Peyer's patch (tissue), 4 donors: Measurements from ENCODE around the gene PPP2R1B. TPM values are rescaled to one million over a fixed set of nuclear protein-coding genes. Genes with fewer than 3 reads are reported as not detected.

Experiments
- DNase-seq, 3 donors: peaks; one replicate each; pipeline ENCODE4 v3.0.0-alpha.2; 2017 to 2019
- H3K27ac ChIP-seq, 4 donors: fragments of 200-600 bp; sonication (generic); one replicate each; pipeline ENCODE4 v1.5.1; 2016 to 2019
- H3K27me3 ChIP-seq, 2 donors: fragments of 200-600 bp; sonication (generic); one replicate each; pipeline ENCODE4 v1.5.1; 2019
- H3K36me3 ChIP-seq, 3 donors: fragments of 200-600 bp; sonication (generic); one replicate each; pipeline ENCODE4 v1.5.1; 2016 to 2019
- H3K4me1 ChIP-seq, 4 donors: fragments of 200-600 bp; sonication (generic); one replicate each; pipeline ENCODE4 v1.5.1; 2016 to 2019
- H3K4me3 ChIP-seq, 4 donors: fragments of 200-600 bp; sonication (generic); 1 replicate in 3 of 4; 2 replicates in 1 of 4; pipeline ENCODE4 v1.5.1; 2016 to 2019; ENCODE audit warnings: mild to moderate bottlenecking in 1 of 4
- H3K9me3 ChIP-seq, 4 donors: fragments of 200-600 bp; sonication (generic); one replicate each; pipeline ENCODE4 v1.5.1; 2016 to 2019; ENCODE audit warnings: mild to moderate bottlenecking in 1 of 4
- POLR2A ChIP-seq, 2 donors: fragments of 450-650 bp; IDR thresholded peaks; one replicate each; pipeline ENCODE4 v1.5.1; 2017; ENCODE audit warnings: antibody characterized with exemption in 2 of 2, mild to moderate bottlenecking in 2 of 2, moderate library complexity in 2 of 2
- total RNA-seq, 4 donors: library from RNA; depleted of rRNA; stranded (reverse); fragments of >200 nt; gene quantifications; one replicate each; pipeline ENCODE4 v1.1.0, GENCODE V29; 2016
- TF ChIP-seq, protein P1 (sequence below), 6 experiments: fragments of 450-650 bp in 4 of 6; fragments of 200-600 bp in 2 of 6; sonication (generic) in 1 of 6; IDR thresholded peaks; one replicate each; pipeline ENCODE4 v1.5.1; 2017 to 2019; ENCODE audit warnings: antibody characterized with exemption in 6 of 6, mild to moderate bottlenecking in 3 of 6, moderate library complexity in 1 of 6

PPP2R1B gene
- total RNA-seq, 4 donors from 2014 or later = 25.6 to 51.8 (median 41.7) TPM

DNA sequence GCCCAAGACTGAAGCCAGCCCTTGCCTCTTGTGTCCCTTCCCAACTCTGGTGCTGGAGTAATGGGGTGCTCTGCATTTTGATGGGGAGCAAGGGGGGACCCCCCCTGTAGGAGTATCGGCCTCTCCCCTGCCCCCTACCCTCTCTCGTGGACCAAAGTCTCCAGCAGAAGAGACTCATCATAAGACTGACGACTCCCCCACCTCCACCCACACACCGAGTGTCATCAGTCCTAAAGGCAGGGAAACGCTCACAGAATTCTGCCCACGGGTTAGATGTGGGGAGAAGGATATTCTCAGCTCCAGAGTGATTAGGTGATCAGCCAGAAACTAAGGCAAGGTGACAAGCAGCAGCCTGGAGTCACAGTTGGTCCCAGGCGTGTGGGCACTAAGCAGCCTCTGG, 38.8 kb downstream of the PPP2R1B start:
- H3K27ac ChIP-seq = no peak overlapping the region
- TF ChIP-seq, protein P1, sequence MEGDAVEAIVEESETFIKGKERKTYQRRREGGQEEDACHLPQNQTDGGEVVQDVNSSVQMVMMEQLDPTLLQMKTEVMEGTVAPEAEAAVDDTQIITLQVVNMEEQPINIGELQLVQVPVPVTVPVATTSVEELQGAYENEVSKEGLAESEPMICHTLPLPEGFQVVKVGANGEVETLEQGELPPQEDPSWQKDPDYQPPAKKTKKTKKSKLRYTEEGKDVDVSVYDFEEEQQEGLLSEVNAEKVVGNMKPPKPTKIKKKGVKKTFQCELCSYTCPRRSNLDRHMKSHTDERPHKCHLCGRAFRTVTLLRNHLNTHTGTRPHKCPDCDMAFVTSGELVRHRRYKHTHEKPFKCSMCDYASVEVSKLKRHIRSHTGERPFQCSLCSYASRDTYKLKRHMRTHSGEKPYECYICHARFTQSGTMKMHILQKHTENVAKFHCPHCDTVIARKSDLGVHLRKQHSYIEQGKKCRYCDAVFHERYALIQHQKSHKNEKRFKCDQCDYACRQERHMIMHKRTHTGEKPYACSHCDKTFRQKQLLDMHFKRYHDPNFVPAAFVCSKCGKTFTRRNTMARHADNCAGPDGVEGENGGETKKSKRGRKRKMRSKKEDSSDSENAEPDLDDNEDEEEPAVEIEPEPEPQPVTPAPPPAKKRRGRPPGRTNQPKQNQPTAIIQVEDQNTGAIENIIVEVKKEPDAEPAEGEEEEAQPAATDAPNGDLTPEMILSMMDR (IDR thresholded peaks at IDR 0.05) = no peak
- TF ChIP-seq POLR2A (IDR thresholded peaks at IDR 0.05) = no peak
- peaks cover 0 to 55% (median 0%) of the 10 kb centered on the region in 3 donors for H3K36me3 ChIP-seq
- peaks cover 0 to 26% (median 0%) of the 10 kb centered on the region in 4 donors for H3K4me1 ChIP-seq
- no peaks in the 10 kb centered on the region for H3K27me3 ChIP-seq
- H3K4me3 ChIP-seq = no peak overlapping the region
- no peak for DNase-seq
- no peaks in the 10 kb centered on the region for H3K9me3 ChIP-seq

GRCh38 chr11:111726301-111726713, 39.9 kb downstream of the PPP2R1B start:
- TF ChIP-seq, protein P1 (IDR thresholded peaks at IDR 0.05) = no peak
- TF ChIP-seq POLR2A (IDR thresholded peaks at IDR 0.05) = no peak
- H3K27ac ChIP-seq = no peak overlapping the region
- no peaks in the 10 kb centered on the region for H3K27me3 ChIP-seq
- no peaks in the 10 kb centered on the region for H3K9me3 ChIP-seq
- no peak overlapping the region for H3K4me3 ChIP-seq
- peaks cover 0 to 66% (median 0%) of the 10 kb centered on the region in 3 donors for H3K36me3 ChIP-seq
- peaks cover 0 to 25% (median 0%) of the 10 kb centered on the region in 4 donors for H3K4me1 ChIP-seq
- no peak for DNase-seq

DNA sequence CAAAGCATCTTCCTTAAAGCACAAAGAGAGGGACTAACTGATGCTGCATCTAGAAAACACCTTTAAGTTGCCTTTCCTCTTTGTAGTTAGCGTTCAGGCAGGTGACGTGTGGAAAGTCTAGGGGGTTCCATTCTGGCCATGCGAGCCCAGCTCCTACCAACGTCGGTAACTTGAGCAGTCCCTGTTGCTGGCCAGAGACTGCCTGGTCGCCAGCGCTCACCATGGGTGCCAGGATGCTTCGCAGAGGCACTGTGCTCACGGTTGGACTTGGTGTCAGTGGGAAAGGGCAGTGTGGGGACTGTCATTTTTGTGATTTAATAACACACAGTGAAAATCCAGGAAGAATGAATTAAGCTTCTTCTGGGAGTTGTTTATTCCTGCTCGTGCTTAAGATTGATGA, 40.6 kb downstream of the PPP2R1B start:
- H3K27me3 ChIP-seq = no peaks in the 10 kb centered on the region
- H3K4me3 ChIP-seq = no peak overlapping the region
- TF ChIP-seq, protein P1 (IDR thresholded peaks at IDR 0.05) = no peak
- TF ChIP-seq POLR2A (IDR thresholded peaks at IDR 0.05) = no peak
- H3K27ac ChIP-seq = no peak overlapping the region
- peaks cover 0 to 73% (median 0%) of the 10 kb centered on the region in 3 donors for H3K36me3 ChIP-seq
- DNase-seq = no peak
- no peaks in the 10 kb centered on the region for H3K9me3 ChIP-seq
- peaks cover 0 to 18% (median 0%) of the 10 kb centered on the region in 4 donors for H3K4me1 ChIP-seq

DNA sequence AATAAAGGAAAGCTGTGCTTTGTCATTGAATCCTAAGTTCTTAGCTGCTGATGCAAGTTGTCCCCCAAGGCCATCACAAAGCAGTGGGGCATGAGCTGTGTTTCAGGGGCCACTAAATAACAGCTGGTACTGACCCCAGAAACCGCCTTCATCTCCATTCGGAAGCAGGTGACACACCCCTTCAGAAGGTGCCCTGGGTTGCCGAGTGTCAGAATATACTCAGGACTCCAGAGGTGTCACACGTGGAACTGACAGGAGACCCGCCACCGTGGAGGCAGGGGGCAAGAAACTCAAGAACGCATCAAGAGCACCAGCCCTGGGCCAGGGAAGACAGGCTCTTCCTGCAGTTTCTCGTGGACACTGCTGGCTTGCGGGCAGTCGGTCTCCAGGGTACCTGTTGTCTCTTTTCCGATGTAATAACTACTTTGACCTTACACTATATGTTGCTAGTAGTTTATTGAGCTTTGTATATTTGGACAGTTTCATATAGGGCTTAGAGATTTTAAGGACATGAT, 41.5 kb downstream of the PPP2R1B start:
- TF ChIP-seq POLR2A (IDR thresholded peaks at IDR 0.05) = no peak
- TF ChIP-seq, protein P1 (IDR thresholded peaks at IDR 0.05) = no peak
- Histone ChIP-seq H3K4me3 (no peak overlapping the region), H3K4me1 (peaks cover 0 to 13% (median 0%) of the 10 kb centered on the region in 4 donors), H3K9me3 (no peaks in the 10 kb centered on the region), H3K27me3 (no peaks in the 10 kb centered on the region), H3K27ac (no peak overlapping the region), H3K36me3 (peaks cover 0 to 83% (median 0%) of the 10 kb centered on the region in 3 donors)
- no peak for DNase-seq

GRCh38 chr11:111723595-111723994, 42.6 kb downstream of the PPP2R1B start:
- Histone ChIP-seq H3K27ac (no peak overlapping the region), H3K27me3 (no peaks in the 10 kb centered on the region), H3K36me3 (peaks cover 0 to 84% (median 0%) of the 10 kb centered on the region in 3 donors), H3K4me3 (no peak overlapping the region), H3K9me3 (no peaks in the 10 kb centered on the region), H3K4me1 (peaks cover 0 to 9% (median 0%) of the 10 kb centered on the region in 4 donors)
- no peak for TF ChIP-seq POLR2A (IDR thresholded peaks at IDR 0.05)
- TF ChIP-seq, protein P1 (IDR thresholded peaks at IDR 0.05) = no peak
- DNase-seq = no peak
